MM.1S (cell line): ENCODE measurements around the gene ITPRID1.
"Not testable (repeated sequence)": the region's sequence is repeated elsewhere in the genome, so short reads cannot be mapped to it uniquely, and the experiment has no call there.

ENCODE experiments used
- DNase-seq: peaks from one replicate; pipeline ENCODE4 v3.0.0-alpha.2; 2015
- H2AFZ ChIP-seq: fragments of 300-600 bp; sonication (generic); 2 replicates; pipeline ENCODE4 v1.6.0; 2016; ENCODE audit warnings: antibody characterized with exemption, low read length
- H3F3A ChIP-seq: fragments of 300-600 bp; sonication (generic); 2 replicates; pipeline ENCODE4 v1.6.1; 2016; ENCODE audit warnings: mild to moderate bottlenecking, antibody characterized with exemption, low read length, moderate library complexity, mixed read lengths; ENCODE audit not compliant: insufficient read depth
- H3K27ac ChIP-seq: fragments of 300-600 bp; sonication (generic); 2 replicates; pipeline ENCODE4 v1.5.1; 2016; ENCODE audit warnings: mild to moderate bottlenecking, low read length
- H3K27me3 ChIP-seq: fragments of 300-600 bp; sonication (generic); replicated peaks from 2 replicates; pipeline ENCODE4 v1.6.0; 2016; ENCODE audit warnings: low read length; ENCODE audit not compliant: insufficient read depth
- H3K36me3 ChIP-seq: fragments of 300-600 bp; sonication (generic); replicated peaks from 2 replicates; pipeline ENCODE4 v1.6.1; 2016; ENCODE audit warnings: mild to moderate bottlenecking, low read length, mixed read lengths; ENCODE audit not compliant: insufficient read depth
- H3K4me1 ChIP-seq: fragments of 300-600 bp; sonication (generic); 2 replicates; pipeline ENCODE4 v1.6.1; 2016; ENCODE audit warnings: low read length, mixed read lengths
- H3K4me2 ChIP-seq: fragments of 300-600 bp; sonication (generic); 2 replicates; pipeline ENCODE4 v1.6.0; 2016; ENCODE audit warnings: low read depth, low read length
- H3K4me3 ChIP-seq: fragments of 300-600 bp; sonication (generic); 2 replicates; pipeline ENCODE4 v1.5.1; 2016; ENCODE audit warnings: low read length, mixed read lengths
- H3K79me2 ChIP-seq: fragments of 300-600 bp; sonication (generic); 2 replicates; pipeline ENCODE4 v1.6.1; 2016; ENCODE audit warnings: mixed run types, low read length, mixed read lengths
- H3K9ac ChIP-seq: fragments of 300-600 bp; sonication (generic); 2 replicates; pipeline ENCODE4 v1.6.1; 2016; ENCODE audit warnings: low read length, mixed read lengths
- H3K9me2 ChIP-seq: fragments of 300-600 bp; sonication (generic); replicated peaks from 2 replicates; pipeline ENCODE4 v1.6.1; 2016; ENCODE audit warnings: mild to moderate bottlenecking, low read length, mixed read lengths; ENCODE audit not compliant: insufficient read depth
- H3K9me3 ChIP-seq: fragments of 300-600 bp; sonication (generic); replicated peaks from 2 replicates; pipeline ENCODE4 v1.6.1; 2016; ENCODE audit warnings: mild to moderate bottlenecking, low read length, mixed read lengths; ENCODE audit not compliant: insufficient read depth
- H4K20me1 ChIP-seq: fragments of 300-600 bp; sonication (generic); 2 replicates; pipeline ENCODE4 v1.6.1; 2016; ENCODE audit warnings: mild to moderate bottlenecking, low read length, moderate library complexity, mixed read lengths; ENCODE audit not compliant: insufficient read depth
- CTCF ChIP-seq: fragments of 300-600 bp; sonication (generic); IDR thresholded peaks from 2 replicates; pipeline ENCODE4 v1.5.1; 2016; ENCODE audit warnings: antibody characterized with exemption, low read length, mixed read lengths
- EZH2 ChIP-seq: fragments of 300-600 bp; sonication (generic); optimal IDR thresholded peaks from 2 replicates; pipeline ENCODE3; 2017; ENCODE audit warnings: low read depth, mild to moderate bottlenecking, antibody characterized with exemption, low read length, mixed read lengths
- EZH2phosphoT487 ChIP-seq: fragments of 300-600 bp; sonication (generic); IDR thresholded peaks from 2 replicates; pipeline ENCODE4 v1.6.1; 2018; ENCODE audit warnings: antibody characterized with exemption, low read length

Gene ITPRID1

GRCh38 chr7:31466036-31466435 lies 47.9 kb upstream of the ITPRID1 start:
- Histone ChIP-seq H3F3A (no peaks in the 10 kb centered on the region), H3K9ac (no peak overlapping the region), H3K4me3 (no peak overlapping the region), H3K4me2 (no peak overlapping the region), H3K36me3 (no peaks in the 10 kb centered on the region), H3K27me3 (no peaks in the 10 kb centered on the region), H2AFZ (no peak overlapping the region), H3K79me2 (no peaks in the 10 kb centered on the region), H3K27ac (no peak overlapping the region), H3K9me3 (no peaks in the 10 kb centered on the region), H3K9me2 (no peaks in the 10 kb centered on the region), H3K4me1 (0 out of 2 replicates have a peak, but pooled peaks cover 6% of the 10 kb centered on the region), H4K20me1 (no peaks in the 10 kb centered on the region)
- TF ChIP-seq EZH2phosphoT487 (no peak), CTCF (no peak), EZH2 (no peak)
- DNase-seq = no peak

GRCh38 chr7:31470883-31471282 lies 43.0 kb upstream of the ITPRID1 start:
- not testable (repeated sequence) for H3K27me3 ChIP-seq, H3K4me3 ChIP-seq, H3K27ac ChIP-seq, H3K79me2 ChIP-seq, H3K9me2 ChIP-seq, H3K36me3 ChIP-seq, H4K20me1 ChIP-seq, DNase-seq, H3K4me1 ChIP-seq, H3K9ac ChIP-seq, H3K9me3 ChIP-seq, H3F3A ChIP-seq, H3K4me2 ChIP-seq, H2AFZ ChIP-seq

DNA sequence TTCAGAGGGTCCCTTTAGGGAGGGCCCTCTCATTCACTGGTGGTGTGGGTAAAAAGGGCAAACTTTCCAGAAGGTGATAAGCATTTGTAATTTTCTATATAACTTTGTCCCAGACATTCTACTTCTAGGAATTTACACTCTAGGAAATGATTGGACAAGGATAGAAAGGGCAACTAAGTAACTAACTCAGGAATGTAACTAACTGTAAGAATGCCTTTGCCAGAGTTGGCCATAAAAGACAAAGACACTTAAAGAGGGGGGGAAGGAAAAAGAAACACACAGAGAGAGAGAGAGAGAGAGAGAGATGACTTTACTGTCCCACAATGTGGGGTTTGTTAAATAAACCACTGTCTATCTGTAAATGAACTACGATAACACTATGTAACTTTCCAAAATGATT lies 38.5 kb upstream of the ITPRID1 start:
- TF ChIP-seq EZH2 = no peak
- TF ChIP-seq CTCF = no peak
- no peak for TF ChIP-seq EZH2phosphoT487
- Histone ChIP-seq H3K9me2 (no peaks in the 10 kb centered on the region), H3F3A (no peaks in the 10 kb centered on the region), H3K4me1 (peaks cover 8% of the 10 kb centered on the region; the same call in 1 of the 2 replicates), H3K9me3 (no peaks in the 10 kb centered on the region), H3K4me2 (no peak overlapping the region), H4K20me1 (no peaks in the 10 kb centered on the region), H3K27ac (no peak overlapping the region), H3K36me3 (no peaks in the 10 kb centered on the region), H3K9ac (no peak overlapping the region), H3K79me2 (no peaks in the 10 kb centered on the region), H3K4me3 (no peak overlapping the region), H2AFZ (no peak overlapping the region), H3K27me3 (no peaks in the 10 kb centered on the region)
- DNase-seq = no peak

DNA sequence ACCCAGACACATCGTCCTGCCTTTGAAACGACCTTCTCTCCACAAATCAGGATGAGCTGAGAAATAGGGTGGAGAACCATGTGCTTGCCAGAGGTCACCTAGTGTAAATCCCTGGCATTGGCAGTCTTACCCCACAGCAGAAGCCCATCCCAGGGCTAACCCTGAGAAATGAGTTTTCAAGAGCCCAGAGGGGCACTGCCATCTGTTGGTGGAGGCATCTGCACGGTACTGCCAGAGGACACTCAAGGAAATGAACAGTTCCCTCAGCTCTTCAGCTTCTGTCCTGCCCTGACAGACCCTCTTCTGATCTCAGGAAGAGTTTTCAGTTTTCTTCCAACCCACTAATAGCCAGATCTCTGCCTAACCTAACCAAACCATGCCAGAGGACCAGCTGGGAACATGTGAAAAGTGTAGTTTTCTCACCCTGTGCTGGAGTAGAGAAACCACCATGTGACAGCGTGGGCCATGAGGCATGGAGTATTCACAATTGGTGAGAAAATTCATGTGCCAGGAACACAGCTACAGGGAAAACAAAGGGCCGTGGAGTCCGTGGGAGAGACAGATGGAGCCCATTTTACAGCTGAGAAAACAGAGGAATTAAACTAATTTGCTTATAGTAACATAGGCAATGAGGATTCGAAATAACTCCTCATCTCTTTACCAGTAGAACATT lies 37.7 kb upstream of the ITPRID1 start:
- TF ChIP-seq EZH2phosphoT487 (no peak), EZH2 (no peak), CTCF (no peak)
- Histone ChIP-seq H3K27me3 (no peaks in the 10 kb centered on the region), H3K4me3 (no peak overlapping the region), H2AFZ (no peak overlapping the region), H3K79me2 (no peaks in the 10 kb centered on the region), H3K4me1 (peaks cover 8% of the 10 kb centered on the region; the same call in 1 of the 2 replicates), H3K4me2 (no peak overlapping the region), H3K9ac (no peak overlapping the region), H3K9me3 (no peaks in the 10 kb centered on the region), H3F3A (no peaks in the 10 kb centered on the region), H3K9me2 (no peaks in the 10 kb centered on the region), H3K27ac (no peak overlapping the region), H3K36me3 (no peaks in the 10 kb centered on the region), H4K20me1 (no peaks in the 10 kb centered on the region)
- DNase-seq = no peak
